ENCODE data around the gene ZNF783.

Gene ZNF783

GRCh38 chr7:149292462-149292823 is 30.4 kb downstream of the ZNF783 start:
- H3K4me3 ChIP-seq (replicated peaks; ENCODE audit: low read depth, low read length): no peak overlapping the region
- no peak for DNase-seq (ENCODE audit: low read depth)
- TF ChIP-seq CTCF (IDR thresholded peaks at IDR 0.05; ENCODE audit: low read length, missing control alignments): no peak

DNA sequence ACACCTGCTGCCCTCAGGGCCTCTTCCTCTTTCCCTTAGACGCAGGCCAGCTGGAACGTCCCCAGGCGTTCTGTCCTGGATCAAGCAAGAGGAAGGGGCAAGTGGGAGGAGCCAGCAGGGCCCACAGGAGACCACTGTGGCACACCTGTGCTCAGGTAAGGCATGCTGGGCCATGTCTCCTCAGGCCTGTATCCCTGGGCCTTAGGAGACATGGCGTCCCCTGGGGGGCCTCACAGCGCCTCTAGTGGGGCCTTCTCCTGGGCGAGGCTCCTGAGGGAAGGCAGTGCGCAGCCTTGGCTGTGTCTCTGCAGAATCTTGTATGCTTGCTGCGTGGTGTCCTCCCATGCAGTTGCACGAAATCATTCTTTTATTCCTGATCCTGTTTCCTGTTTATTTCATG is 31.3 kb downstream of the ZNF783 start:
- no peak overlapping the region for H3K4me3 ChIP-seq (replicated peaks; ENCODE audit: low read depth, low read length)
- no peak for DNase-seq (ENCODE audit: low read depth)
- no peak for TF ChIP-seq CTCF (IDR thresholded peaks at IDR 0.05; ENCODE audit: low read length, missing control alignments)

GRCh38 chr7:149293946-149294633 is 32.1 kb downstream of the ZNF783 start:
- no peak overlapping the region for H3K4me3 ChIP-seq (replicated peaks; ENCODE audit: low read depth, low read length)
- DNase-seq (ENCODE audit: low read depth): no peak
- no peak for TF ChIP-seq CTCF (IDR thresholded peaks at IDR 0.05; ENCODE audit: low read length, missing control alignments)

GRCh38 chr7:149294634-149295480 is 32.9 kb downstream of the ZNF783 start:
- no peak for DNase-seq (ENCODE audit: low read depth)
- no peak overlapping the region for H3K4me3 ChIP-seq (replicated peaks; ENCODE audit: low read depth, low read length)
- no peak for TF ChIP-seq CTCF (IDR thresholded peaks at IDR 0.05; ENCODE audit: low read length, missing control alignments)

DNA sequence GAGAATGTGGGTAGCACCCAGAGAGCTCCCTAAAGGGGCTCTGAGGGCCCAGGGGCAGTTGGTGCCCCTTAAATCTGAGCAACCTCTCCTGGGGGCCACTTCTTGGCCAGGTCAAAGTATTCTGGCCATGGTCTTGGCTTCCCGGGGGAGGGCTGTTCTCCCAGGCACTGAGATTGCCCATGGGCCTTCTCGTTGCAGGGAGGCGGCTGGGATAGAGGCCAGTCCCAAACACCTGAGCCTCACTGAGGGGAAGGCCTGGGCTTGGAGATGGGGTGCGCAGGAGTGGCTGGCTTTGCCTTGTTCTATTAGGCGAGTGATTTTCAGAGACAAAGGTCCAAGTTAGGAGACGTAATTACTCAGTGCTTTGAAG is 33.5 kb downstream of the ZNF783 start:
- no peak overlapping the region for H3K4me3 ChIP-seq (replicated peaks; ENCODE audit: low read depth, low read length)
- no peak for DNase-seq (ENCODE audit: low read depth)
- no peak for TF ChIP-seq CTCF (IDR thresholded peaks at IDR 0.05; ENCODE audit: low read length, missing control alignments)

GRCh38 chr7:149296368-149296767 is 34.4 kb downstream of the ZNF783 start:
- DNase-seq (ENCODE audit: low read depth): no peak
- no peak overlapping the region for H3K4me3 ChIP-seq (replicated peaks; ENCODE audit: low read depth, low read length)
- no peak for TF ChIP-seq CTCF (IDR thresholded peaks at IDR 0.05; ENCODE audit: low read length, missing control alignments)

Data from fibroblast of pulmonary artery (primary cell).